H1 (cell line): ENCODE data around the gene RANBP3L. TPM values are rescaled to one million over a fixed set of nuclear protein-coding genes. Genes with fewer than 3 reads are reported as not detected.

Source experiments
- CTCF ChIA-PET: fragments of 300-600 bp; sonication (Branson Sonifier 250); formaldehyde crosslinking; loops from one replicate; lab custom pipeline; 2021; ENCODE audit not compliant: partially characterized antibody; lab: Charles Lee
- POLR2A ChIA-PET: fragments of 300-600 bp; sonication (Branson Sonifier 250); formaldehyde crosslinking; loops from one replicate; lab custom pipeline; 2021; ENCODE audit warnings: inconsistent platforms; ENCODE audit not compliant: partially characterized antibody; lab: Charles Lee
- DNase-seq, 2 experiments: peaks; one replicate each; pipeline versions ENCODE4 v3.0.0 to v3.0.0-alpha.2; 2010 to 2022; ENCODE audit warnings: low spot score in 2 of 2, low read depth in 1 of 2, mixed read lengths in 1 of 2
- FAIRE-seq: peaks from 2 replicates; lab custom pipeline; 2011; peaks lifted over from hg19 to GRCh38; lab: Jason Lieb, UNC
- H2AFZ ChIP-seq: 2 replicates; pipeline ENCODE4 v1.8.1; 2012; ENCODE audit warnings: low read length, inconsistent platforms
- H2AK5ac ChIP-seq: 2 replicates; pipeline ENCODE4 v1.6.1; 2013; ENCODE audit warnings: low read depth, low read length
- H2BK120ac ChIP-seq: replicated peaks from 2 replicates; pipeline ENCODE3; 2013; ENCODE audit warnings: low read depth, low read length, inconsistent platforms
- H2BK12ac ChIP-seq: 2 replicates; pipeline ENCODE4 v1.6.1; 2013; ENCODE audit warnings: low read depth, low read length
- H2BK15ac ChIP-seq: 2 replicates; pipeline ENCODE4 v1.6.1; 2013; ENCODE audit warnings: low read length
- H2BK20ac ChIP-seq: 2 replicates; pipeline ENCODE4 v1.6.1; 2013; ENCODE audit warnings: low read length
- H2BK5ac ChIP-seq: 2 replicates; pipeline ENCODE4 v1.6.1; 2013; ENCODE audit warnings: low read depth, low read length
- H3K14ac ChIP-seq: 2 replicates; pipeline ENCODE4 v1.6.1; 2013; ENCODE audit warnings: inconsistent platforms; ENCODE audit not compliant: insufficient read length
- H3K18ac ChIP-seq: 2 replicates; pipeline ENCODE4 v1.6.1; 2013; ENCODE audit warnings: low read length; ENCODE audit errors: extremely low read depth
- H3K23ac ChIP-seq: 2 replicates; pipeline ENCODE4 v1.6.1; 2013; ENCODE audit warnings: inconsistent platforms; ENCODE audit not compliant: insufficient read length
- H3K23me2 ChIP-seq: 2 replicates; pipeline ENCODE4 v1.6.1; 2013; ENCODE audit warnings: low read depth, low read length
- H3K27ac ChIP-seq: 2 replicates; pipeline ENCODE4 v1.6.1; 2011; ENCODE audit warnings: low read depth, low read length, inconsistent platforms
- H3K27me3 ChIP-seq, 4 experiments: replicated peaks in 1 of 4; 1 replicate in 1 of 4; 2 replicates in 3 of 4; pipeline versions ENCODE4 v1.6.1 to v1.8.1; 2011 to 2013; ENCODE audit warnings: low read length in 3 of 4, mild to moderate bottlenecking in 3 of 4, inconsistent platforms in 2 of 4, mixed read lengths in 2 of 4, moderate library complexity in 1 of 4; ENCODE audit not compliant: control insufficient read depth in 3 of 4, insufficient read depth in 3 of 4; ENCODE audit errors: extremely low read depth in 1 of 4
- H3K36me3 ChIP-seq, 4 experiments: 2 replicates each; pipeline versions ENCODE4 v1.6.1 to v1.8.1; 2011 to 2013; ENCODE audit warnings: mild to moderate bottlenecking in 4 of 4, low read length in 3 of 4, moderate library complexity in 2 of 4, control low read depth in 1 of 4, inconsistent platforms in 1 of 4; ENCODE audit not compliant: insufficient read depth in 4 of 4, control insufficient read depth in 2 of 4
- H3K4ac ChIP-seq: replicated peaks from 2 replicates; pipeline ENCODE3; 2013; ENCODE audit warnings: low read length, low read depth, mixed read lengths, inconsistent platforms; ENCODE audit not compliant: insufficient read length
- H3K4me1 ChIP-seq, 4 experiments: replicated peaks in 1 of 4; 1 replicate in 1 of 4; 2 replicates in 3 of 4; pipeline versions ENCODE4 v1.6.1 to v1.8.1; 2011 to 2013; ENCODE audit warnings: low read length in 3 of 4, inconsistent platforms in 2 of 4, mixed read lengths in 1 of 4; ENCODE audit not compliant: insufficient read depth in 4 of 4, control insufficient read depth in 3 of 4
- H3K4me2 ChIP-seq, 2 experiments: 2 replicates each; pipeline versions ENCODE4 v1.6.1 to v1.8.1; 2011 to 2013; ENCODE audit warnings: low read depth in 2 of 2, low read length in 2 of 2, control low read depth in 1 of 2, inconsistent platforms in 1 of 2, mild to moderate bottlenecking in 1 of 2; ENCODE audit not compliant: insufficient read depth in 1 of 2
- H3K4me3 ChIP-seq, 4 experiments: fragments of 200-600, 300-600 bp in 1 of 4; sonication (generic), shearing (Covaris generic), sonication (Bioruptor Twin) in 1 of 4; 2 replicates each; pipeline versions ENCODE4 v1.5.1 to v1.8.1; 2011 to 2016; ENCODE audit warnings: low read length in 4 of 4, low read depth in 3 of 4, control low read depth in 2 of 4, inconsistent platforms in 2 of 4, mild to moderate bottlenecking in 2 of 4, mixed read lengths in 1 of 4, moderate library complexity in 1 of 4; ENCODE audit not compliant: insufficient read depth in 2 of 4; ENCODE audit errors: extremely low read depth in 1 of 4
- H3K56ac ChIP-seq: replicated peaks from 2 replicates; pipeline ENCODE3; 2013; ENCODE audit warnings: low read depth, mild to moderate bottlenecking, mixed read lengths, low read length, inconsistent platforms; ENCODE audit not compliant: insufficient read length
- H3K79me1 ChIP-seq: 2 replicates; pipeline ENCODE4 v1.6.1; 2013; ENCODE audit warnings: low read depth, low read length, control low read depth
- H3K79me2 ChIP-seq, 2 experiments: 2 replicates each; pipeline versions ENCODE4 v1.6.1 to v1.8.1; 2012 to 2013; ENCODE audit warnings: low read length in 2 of 2, mild to moderate bottlenecking in 2 of 2, inconsistent platforms in 1 of 2; ENCODE audit not compliant: insufficient read depth in 2 of 2, control insufficient read depth in 1 of 2
- H3K9ac ChIP-seq, 4 experiments: replicated peaks in 1 of 4; 1 replicate in 1 of 4; 2 replicates in 3 of 4; pipeline versions ENCODE4 v1.6.1 to v1.8.1; 2011 to 2013; ENCODE audit warnings: low read depth in 3 of 4, low read length in 3 of 4, control low read depth in 2 of 4, mild to moderate bottlenecking in 2 of 4, moderate library complexity in 2 of 4, inconsistent platforms in 1 of 4; ENCODE audit errors: extremely low read depth in 1 of 4
- H3K9me3 ChIP-seq, 2 experiments: 2 replicates each; pipeline versions ENCODE4 v1.6.1 to v1.8.1; 2012 to 2013; ENCODE audit warnings: mild to moderate bottlenecking in 2 of 2, moderate library complexity in 2 of 2, control low read depth in 1 of 2, inconsistent platforms in 1 of 2, low read depth in 1 of 2, low read length in 1 of 2, mixed read lengths in 1 of 2; ENCODE audit not compliant: insufficient read depth in 2 of 2
- H4K20me1 ChIP-seq, 2 experiments: replicated peaks in 1 of 2; 2 replicates each; pipeline versions ENCODE3 to v1.8.1; 2011 to 2013; ENCODE audit warnings: inconsistent platforms in 2 of 2, low read length in 2 of 2, mild to moderate bottlenecking in 1 of 2; ENCODE audit not compliant: insufficient read depth in 2 of 2, control insufficient read depth in 1 of 2
- H4K5ac ChIP-seq: 2 replicates; pipeline ENCODE4 v1.6.1; 2013; ENCODE audit warnings: low read length, low read depth, mixed read lengths, inconsistent platforms; ENCODE audit not compliant: insufficient read length
- H4K8ac ChIP-seq: 2 replicates; pipeline ENCODE4 v1.8.0; 2013; ENCODE audit warnings: mild to moderate bottlenecking, moderate library complexity, low read length, inconsistent platforms; ENCODE audit not compliant: insufficient read depth; ENCODE audit errors: extremely low read depth
- H4K91ac ChIP-seq: replicated peaks from 2 replicates; pipeline ENCODE3; 2013; ENCODE audit warnings: low read length, mixed read lengths, inconsistent platforms; ENCODE audit not compliant: insufficient read length
- ASH2L ChIP-seq: fragments of 200-600, 300-600 bp; sonication (generic); IDR thresholded peaks from one replicate; pipeline ENCODE4 v1.7.1; 2017; ENCODE audit warnings: low read length
- BCL11A ChIP-seq, 2 experiments: IDR thresholded peaks; one replicate each; pipeline ENCODE4 v1.6.1; 2011; ENCODE audit warnings: low read depth in 2 of 2, low read length in 2 of 2, mild to moderate bottlenecking in 2 of 2
- CTBP2 ChIP-seq: IDR thresholded peaks from 2 replicates; pipeline ENCODE4 v1.7.0; 2011; ENCODE audit warnings: borderline replicate concordance, mild to moderate bottlenecking, moderate library complexity, mixed read lengths, low read length; ENCODE audit not compliant: insufficient read depth, insufficient read length
- EP300 ChIP-seq, 2 experiments: IDR thresholded peaks; 1 replicate in 1 of 2; 2 replicates in 1 of 2; pipeline ENCODE4 v1.6.1; 2011 to 2012; ENCODE audit warnings: low read depth in 2 of 2, low read length in 2 of 2, mild to moderate bottlenecking in 2 of 2, borderline replicate concordance in 1 of 2, inconsistent platforms in 1 of 2, moderate library complexity in 1 of 2
- HDAC2 ChIP-seq, 2 experiments: fragments of 300-600 bp in 1 of 2; sonication (generic) in 1 of 2; IDR thresholded peaks; 2 replicates each; pipeline ENCODE4 v1.6.1; 2011 to 2012; ENCODE audit warnings: low read depth in 2 of 2, low read length in 2 of 2, mild to moderate bottlenecking in 2 of 2, moderate library complexity in 2 of 2, borderline replicate concordance in 1 of 2, inconsistent platforms in 1 of 2
- POLR2AphosphoS5 ChIP-seq: IDR thresholded peaks from 2 replicates; pipeline ENCODE4 v1.6.1; 2011; ENCODE audit warnings: low read depth, low read length
- RAD21 ChIP-seq, 2 experiments: IDR thresholded peaks in 1 of 2; conservative IDR thresholded peaks in 1 of 2; 2 replicates each; pipeline ENCODE4 v1.6.1; 2011; ENCODE audit warnings: low read depth in 2 of 2, low read length in 2 of 2, improper control_type of control experiment in 1 of 2, inconsistent platforms in 1 of 2, mild to moderate bottlenecking in 1 of 2, moderate library complexity in 1 of 2
- RFX5 ChIP-seq: IDR thresholded peaks from 2 replicates; pipeline ENCODE4 v1.6.1; 2011; ENCODE audit warnings: low read depth, low read length, improper control_type of control experiment, borderline replicate concordance
- RNF2 ChIP-seq: fragments of 200-900, 300-1000 bp; sonication (generic); IDR thresholded peaks from 2 replicates; pipeline ENCODE4 v1.7.1; 2016; ENCODE audit warnings: borderline replicate concordance, low read depth, mild to moderate bottlenecking, antibody characterized with exemption, low read length; ENCODE audit not compliant: poor library complexity, severe bottlenecking; ENCODE audit errors: missing control alignments
- SIN3A ChIP-seq, 2 experiments: IDR thresholded peaks in 1 of 2; conservative IDR thresholded peaks in 1 of 2; 2 replicates each; pipeline ENCODE4 v1.6.1; 2011 to 2012; ENCODE audit warnings: low read length in 2 of 2, improper control_type of control experiment in 1 of 2, low read depth in 1 of 2, mild to moderate bottlenecking in 1 of 2
- WGBS, 2 experiments: shearing (Covaris generic) in 1 of 2; methylation state at CpG; one replicate each; pipeline versions ENCODE4 v1.1.6 to v1.1.7; 2013 to 2015; ENCODE audit warnings: low lambda C conversion rate in 2 of 2, mixed read lengths in 2 of 2, inconsistent platforms in 1 of 2, low coverage in 1 of 2, missing lambda C conversion rate in 1 of 2; ENCODE audit not compliant: insufficient replicate concordance in 2 of 2, insufficient coverage in 1 of 2, insufficient read length in 1 of 2; ENCODE audit errors: extremely low coverage in 1 of 2, missing lambda C conversion rate in 1 of 2; 5-methylcytosine and 5-hydroxymethylcytosine counted together
- polyA plus RNA-seq, 7 experiments: library from polyadenylated mRNA; depleted of rRNA in 3 of 7; stranded (reverse) in 5 of 7; unstranded in 2 of 7; fragments of >200 nt in 5 of 7; fragments of 200-250 nt in 2 of 7; gene quantifications; 1 replicate in 5 of 7; 2 replicates in 1 of 7; 4 replicates in 1 of 7; pipeline versions ENCODE4 v1.2.1 to v1.2.3, GENCODE V29; 2011 to 2013; ENCODE audit warnings: missing spikeins in 2 of 7, mixed read lengths in 2 of 7
- total RNA-seq: library from RNA; stranded (reverse); fragmentation: NEBNext Ultra II Directional; extraction: Animal tissue kit (Norgen Biotek cat#: 25700); gene quantifications from 2 replicates; pipeline ENCODE4 v1.2.1, GENCODE V29; 2021

Gene RANBP3L
- total and polyA plus RNA-seq, 2 of the 8 experiments (the other 6 are each of a cell fraction or from before 2014, with no cell fraction given): not detected

DNA sequence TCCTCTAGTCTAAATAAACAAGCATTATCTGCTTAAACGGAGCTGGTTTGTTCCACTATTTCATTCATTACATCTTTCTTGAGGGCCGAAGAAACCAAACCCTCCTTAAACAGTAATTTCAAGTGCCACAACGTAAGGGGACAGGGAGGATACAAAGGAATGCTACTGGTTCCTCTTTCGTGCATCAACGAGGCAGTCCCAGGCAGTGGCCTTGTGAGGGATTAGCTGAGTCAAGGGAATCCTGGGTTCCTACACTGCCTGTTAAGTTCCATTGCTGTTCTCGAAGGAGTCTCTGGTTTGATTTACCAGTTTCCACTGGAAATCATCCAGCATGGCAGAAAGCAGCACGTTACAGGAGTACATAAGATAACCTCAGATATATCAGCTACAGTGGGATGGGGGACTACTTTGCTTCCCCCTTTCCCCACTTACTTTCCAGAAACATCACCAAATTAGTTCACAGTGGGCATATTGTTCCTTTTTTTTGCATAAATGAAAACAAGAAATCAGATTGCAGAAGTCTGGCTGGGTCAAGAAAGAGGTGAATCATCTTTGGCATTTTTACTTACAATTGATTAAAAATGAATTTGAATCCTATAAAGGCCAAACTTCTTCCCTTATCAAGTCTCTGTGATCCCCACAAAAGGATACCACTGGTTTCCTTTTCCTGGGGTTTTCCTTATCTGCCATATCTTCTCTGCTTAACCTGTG lies 2.5 kb upstream of the RANBP3L start:
- Histone ChIP-seq H2BK5ac (no peak overlapping the region), H3K56ac (no peak overlapping the region), H3K4ac (no peak overlapping the region), H3K18ac (no peak overlapping the region), H2BK120ac (no peak overlapping the region), H3K27me3 (no peaks in the 10 kb centered on the region), H2BK20ac (no peak overlapping the region), H3K14ac (no peak overlapping the region), H4K20me1 (no peaks in the 10 kb centered on the region), H2BK15ac (no peak overlapping the region), H3K23ac (no peak overlapping the region), H3K4me2 (no peak overlapping the region), H3K9me3 (no peaks in the 10 kb centered on the region), H4K91ac (no peak overlapping the region), H3K27ac (no peak overlapping the region), H2BK12ac (no peak overlapping the region), H3K79me1 (no peaks in the 10 kb centered on the region), H3K4me3 (no peak overlapping the region), H2AFZ (peak overlapping the region; percentile 17; the same call in 1 of the 2 replicates), H3K79me2 (no peaks in the 10 kb centered on the region), H4K5ac (no peak overlapping the region), H2AK5ac (no peak overlapping the region), H3K4me1 (no peaks in the 10 kb centered on the region), H4K8ac (no peak overlapping the region), H3K23me2 (no peaks in the 10 kb centered on the region), H3K36me3 (no peaks in the 10 kb centered on the region), H3K9ac (no peak overlapping the region)
- POLR2A ChIA-PET: no interaction called here
- CTCF ChIA-PET: interaction anchor here (0.6 to 3.1 kb wide), 13 partner anchors 17 to 426 kb away, joined by 3 to 30 read pairs (median 4); no protein-coding TSS in a partner anchor
- whole genome bisulfite sequencing, 2 experiments: 75% methylated on average over 7 of the region's 7 CpGs; no CpG with 5 or more reads in 1 of the 2 experiments
- FAIRE-seq (no peak), DNase-seq (no peak)
- TF ChIP-seq RFX5 (no peak), EP300 (IDR thresholded peaks at IDR 0.05; ENCODE audit: borderline replicate concordance in 1 of 2, low read depth in 2 of 2, low read length in 2 of 2) (no peak), ASH2L (no peak), CTBP2 (no peak), POLR2AphosphoS5 (no peak), SIN3A (conservative IDR thresholded peaks at IDR 0.05 in 1 of 2, IDR thresholded peaks at IDR 0.05 in 1 of 2; ENCODE audit: low read depth in 1 of 2, low read length in 2 of 2) (no peak), RAD21 (IDR thresholded peaks at IDR 0.05 in 1 of 2, conservative IDR thresholded peaks at IDR 0.05 in 1 of 2; ENCODE audit: low read depth in 2 of 2, low read length in 2 of 2) (no peak), HDAC2 (IDR thresholded peaks at IDR 0.05; ENCODE audit: borderline replicate concordance in 1 of 2, low read depth in 2 of 2, low read length in 2 of 2) (no peak), BCL11A (IDR thresholded peaks at IDR 0.05; ENCODE audit: low read depth in 2 of 2, low read length in 2 of 2) (no peak), RNF2 (no peak)
